NCI-H82 treated with DMSO at 0.1 percent for 48 hours (cell line): ENCODE data around the gene RSRC1.

Experiments used
- DNase-seq: peaks from one replicate; lab custom pipeline; 2025; ENCODE audit not compliant: unreplicated experiment; lab: John Stamatoyannopoulos, UW

Gene RSRC1

DNA sequence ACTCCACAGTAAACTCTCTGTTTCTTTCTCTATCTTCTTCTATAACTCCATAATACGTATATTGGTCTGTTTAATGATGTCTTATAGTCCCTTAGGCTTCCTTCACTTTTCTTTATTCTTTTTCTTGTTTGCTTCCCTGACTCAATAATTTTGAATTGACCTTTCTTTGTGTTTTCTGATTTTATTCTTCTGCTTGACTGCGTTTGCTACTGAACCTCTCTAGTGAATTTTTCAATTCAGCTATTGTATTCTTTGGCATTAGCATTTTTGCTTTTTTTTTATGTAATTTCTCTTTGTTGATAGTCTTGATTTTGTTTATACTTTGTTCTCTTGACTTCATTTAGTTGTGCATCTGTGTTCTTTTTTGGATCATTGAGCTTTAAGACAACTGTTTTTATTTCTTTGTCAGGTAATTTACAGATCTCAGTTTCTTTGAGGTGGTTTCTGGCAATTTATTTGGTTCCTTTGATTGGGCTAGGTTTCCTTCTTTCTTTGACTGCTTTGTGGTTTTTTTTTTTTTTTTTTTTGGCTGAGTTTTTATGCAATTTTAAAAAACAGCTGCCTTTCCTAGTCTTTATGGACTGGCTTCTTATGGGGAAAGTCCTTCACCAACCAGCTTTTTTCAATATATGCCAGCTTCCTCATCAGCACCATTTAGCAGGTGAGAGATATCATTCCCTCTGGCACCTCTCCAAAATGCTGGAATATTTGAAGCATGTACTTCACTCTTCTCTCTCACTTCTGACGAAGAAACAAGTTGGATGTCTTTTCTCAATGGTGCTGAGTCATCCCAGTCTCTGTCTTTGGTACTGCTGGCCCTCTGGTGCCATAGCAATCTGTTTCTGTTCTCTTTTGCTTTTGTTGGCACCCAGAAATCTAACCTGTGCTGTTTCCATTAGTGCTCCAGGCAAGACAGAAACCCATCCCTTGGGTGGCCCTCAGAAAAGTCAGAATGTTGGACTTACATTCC, 17.6 kb downstream of the RSRC1 start:
- no peak for DNase-seq

DNA sequence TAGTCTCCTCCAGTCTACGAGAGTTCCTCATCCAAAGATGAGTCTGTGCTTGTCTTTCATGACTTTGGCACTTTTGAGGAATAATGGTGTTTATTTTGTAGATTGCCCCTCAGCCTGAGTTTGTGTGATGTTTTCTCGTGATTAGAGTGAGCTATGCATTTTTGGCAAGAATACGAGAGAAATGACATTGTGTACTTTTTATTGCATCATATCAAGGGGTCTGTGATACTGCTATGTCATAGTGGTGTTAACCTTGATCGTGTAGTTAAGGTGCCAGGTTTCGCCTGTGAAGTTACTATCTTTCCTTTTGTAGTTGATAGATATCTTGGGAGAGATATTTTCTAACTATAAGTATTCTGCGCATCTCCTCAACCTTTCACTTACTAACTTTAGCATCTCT, 18.9 kb downstream of the RSRC1 start:
- no peak for DNase-seq

DNA sequence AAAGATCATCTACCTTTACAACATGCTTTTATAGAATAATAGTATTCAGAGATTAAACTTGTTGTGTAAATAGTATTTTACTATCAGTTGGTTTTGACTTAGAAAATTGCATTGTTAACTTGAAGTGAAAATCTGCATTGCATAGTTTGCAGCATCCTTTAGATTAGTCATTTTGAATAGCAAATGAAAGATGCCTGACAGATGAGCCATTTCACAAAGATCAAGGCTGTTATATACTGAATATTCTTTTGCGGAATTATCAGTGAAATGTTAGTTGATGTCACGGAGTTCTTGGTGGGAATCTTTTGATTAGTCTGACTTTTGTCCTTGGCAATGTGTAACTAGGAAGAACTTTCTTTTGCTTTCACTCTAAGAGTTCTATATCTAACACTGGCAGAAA, 24.5 kb downstream of the RSRC1 start:
- DNase-seq = no peak

DNA sequence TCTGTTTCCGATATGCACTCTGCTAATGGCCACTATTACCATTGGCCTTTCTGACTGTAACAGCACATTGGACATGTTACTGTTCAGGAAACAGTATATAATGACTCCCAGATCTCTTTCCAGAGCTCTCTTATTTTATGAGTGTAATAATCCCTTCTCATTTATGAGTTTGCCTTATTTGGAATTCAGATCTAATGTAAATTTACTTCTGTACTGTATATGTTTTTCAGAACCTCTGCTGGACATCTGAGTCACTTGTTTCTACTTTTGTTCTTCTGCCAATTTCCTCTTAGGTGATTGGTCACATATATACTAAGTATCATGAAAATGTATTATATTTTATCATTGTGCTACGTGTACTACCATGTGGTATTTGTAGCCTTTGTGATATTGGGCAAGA, 30.5 kb downstream of the RSRC1 start:
- no peak for DNase-seq

DNA sequence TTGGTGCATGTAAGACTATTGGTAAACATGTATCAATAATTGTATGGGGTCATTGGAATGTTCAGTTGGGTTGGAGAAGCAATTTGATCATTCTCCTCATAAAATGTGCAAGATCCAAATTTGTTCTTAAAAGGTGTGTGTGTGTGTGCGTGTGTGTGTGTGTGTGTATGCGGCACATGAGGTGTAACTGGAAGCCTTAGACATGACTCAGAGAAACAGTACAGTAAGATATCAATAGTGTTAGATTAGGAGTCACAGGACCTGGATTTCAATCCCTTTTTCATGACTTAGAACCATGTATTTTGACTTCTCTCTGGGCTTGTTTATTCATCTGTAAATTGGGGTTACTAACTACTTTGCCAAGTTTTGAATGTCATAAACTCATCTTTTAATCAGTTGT, 38.3 kb downstream of the RSRC1 start:
- DNase-seq = no peak

DNA sequence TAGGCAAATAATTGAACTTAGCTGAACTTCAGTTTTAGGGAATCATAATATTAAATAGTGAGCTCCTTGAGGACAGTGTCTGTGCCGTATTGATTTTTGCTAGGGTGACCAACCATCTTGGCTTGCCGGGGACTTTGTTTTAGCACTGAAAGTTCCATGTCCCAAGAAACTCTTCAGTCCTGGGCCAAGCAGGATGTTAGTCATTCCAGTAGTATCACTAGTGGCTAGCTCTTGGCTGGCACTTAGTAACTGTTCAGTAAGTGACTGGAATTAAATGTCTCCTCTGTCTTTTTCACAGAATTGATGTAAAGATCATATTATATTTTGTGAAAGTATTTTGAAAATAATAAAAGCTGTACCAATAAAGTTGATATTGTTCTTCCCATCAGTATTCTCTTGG, 42.3 kb downstream of the RSRC1 start:
- DNase-seq = no peak

DNA sequence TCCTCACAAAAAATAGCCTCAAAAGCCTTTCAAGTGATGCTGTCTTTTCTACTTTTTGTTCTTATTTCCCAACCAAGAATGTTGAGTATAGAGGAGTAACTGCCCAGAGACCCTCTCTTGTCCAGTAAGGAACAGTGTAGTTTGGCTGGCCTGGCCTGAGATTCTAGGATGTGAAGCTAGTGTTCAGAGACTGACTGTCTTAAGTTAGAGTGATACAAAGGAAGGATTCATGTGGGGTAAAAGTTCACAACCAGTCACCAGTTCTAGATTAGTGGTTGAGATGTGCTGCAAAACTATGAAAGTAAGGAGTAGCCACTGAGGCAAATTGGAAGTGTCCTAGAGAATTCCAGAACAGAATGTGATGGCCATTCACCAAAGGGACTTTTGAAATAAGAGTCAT, 49.1 kb downstream of the RSRC1 start:
- DNase-seq = no peak

DNA sequence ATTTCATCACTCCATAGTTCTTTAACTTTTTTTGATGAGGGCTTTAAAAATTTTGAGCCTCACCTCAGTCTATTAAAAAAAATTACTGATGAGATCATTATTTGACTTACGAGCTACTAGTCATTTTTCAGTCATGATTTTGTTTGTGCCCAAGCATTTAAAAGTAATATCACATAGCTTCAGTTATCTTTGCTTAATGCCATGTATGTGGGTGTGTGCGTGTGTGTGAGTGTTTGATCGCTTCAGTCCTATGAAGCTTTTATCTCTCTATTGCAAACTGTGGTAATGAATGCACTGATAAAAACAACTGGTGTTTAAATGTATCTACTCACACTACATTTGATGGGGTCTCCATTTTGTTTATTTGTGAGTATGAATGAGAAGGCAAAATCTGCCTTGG, 49.8 kb downstream of the RSRC1 start:
- no peak for DNase-seq

DNA sequence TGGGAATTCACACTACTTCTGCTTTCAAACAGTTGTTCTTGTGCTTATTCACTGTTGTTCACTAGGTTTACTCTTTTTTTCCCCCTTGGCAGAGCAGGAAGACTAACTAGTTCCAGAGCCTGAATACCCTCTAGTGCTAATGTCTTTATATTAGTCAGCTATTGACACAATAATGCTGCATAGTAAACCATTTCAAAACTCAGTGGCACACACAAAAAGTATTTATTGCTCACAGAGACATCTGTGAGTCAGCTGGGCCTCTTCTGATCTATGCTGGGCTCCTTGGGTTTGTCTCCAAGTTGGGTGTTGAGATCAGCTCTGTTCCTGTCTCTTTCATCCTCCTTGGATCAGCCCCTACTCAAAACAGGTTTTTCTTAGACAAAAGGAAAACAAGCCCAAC, 51.1 kb downstream of the RSRC1 start:
- DNase-seq = no peak

DNA sequence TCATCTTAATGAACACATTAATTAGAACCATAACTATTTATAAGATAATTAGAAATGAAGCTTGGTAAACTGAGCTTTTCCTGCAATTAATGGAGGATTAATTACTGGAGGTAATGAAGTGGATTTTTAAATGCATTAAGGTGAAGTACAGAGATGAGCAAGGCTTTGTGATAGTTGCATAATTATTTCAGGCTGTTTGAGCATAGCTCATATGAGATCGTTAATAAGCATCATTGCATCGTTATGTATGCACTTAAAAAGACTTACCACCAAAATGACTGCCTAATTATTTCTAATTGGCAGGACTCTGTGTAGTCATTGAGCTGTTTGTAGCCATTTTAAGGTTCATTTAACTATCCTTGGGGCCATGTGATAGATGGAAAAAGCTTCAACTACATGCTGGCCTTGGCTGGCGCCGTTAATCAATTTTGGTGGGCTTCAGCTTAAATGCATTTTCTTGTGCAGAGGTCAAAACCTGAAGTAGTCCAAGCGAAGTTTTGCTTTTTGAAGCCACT, 55.3 kb downstream of the RSRC1 start:
- DNase-seq = no peak

DNA sequence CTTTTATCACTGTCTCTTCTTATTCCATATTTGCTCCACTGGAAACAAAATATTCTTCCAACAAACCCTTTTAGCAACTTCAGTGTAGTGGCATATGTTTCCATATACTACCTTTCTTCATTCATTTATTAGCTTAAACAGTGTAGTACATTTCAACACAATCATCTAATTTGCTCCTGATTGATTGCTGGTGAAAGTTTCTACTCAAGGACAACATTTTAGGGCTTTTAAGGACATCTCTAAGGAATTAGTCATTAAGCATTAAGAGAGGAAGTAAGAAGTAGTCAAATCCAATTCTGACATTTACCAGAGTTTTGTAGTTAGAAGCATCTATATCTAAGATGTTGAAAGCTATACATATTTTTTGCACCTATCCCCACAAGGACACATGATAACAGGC, 55.8 kb downstream of the RSRC1 start:
- no peak for DNase-seq

DNA sequence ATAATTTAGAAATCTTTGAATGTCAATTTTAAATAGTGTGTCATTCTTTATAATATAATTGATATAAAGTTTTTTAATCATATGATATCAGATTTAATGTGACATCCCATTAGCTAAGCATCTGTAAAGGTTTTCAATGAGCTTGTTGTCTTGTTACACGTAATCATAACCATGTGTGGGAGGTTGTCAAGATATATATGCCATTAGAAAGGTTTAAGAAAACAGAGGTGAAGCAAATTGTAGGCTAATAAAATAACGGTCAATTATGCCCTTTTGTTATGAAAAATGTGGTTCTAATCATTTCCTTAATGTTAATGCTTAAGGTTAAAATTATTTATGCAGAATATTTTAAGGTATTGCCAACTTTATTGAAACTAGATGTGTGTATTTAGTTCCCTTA, 56.3 kb downstream of the RSRC1 start:
- no peak for DNase-seq

DNA sequence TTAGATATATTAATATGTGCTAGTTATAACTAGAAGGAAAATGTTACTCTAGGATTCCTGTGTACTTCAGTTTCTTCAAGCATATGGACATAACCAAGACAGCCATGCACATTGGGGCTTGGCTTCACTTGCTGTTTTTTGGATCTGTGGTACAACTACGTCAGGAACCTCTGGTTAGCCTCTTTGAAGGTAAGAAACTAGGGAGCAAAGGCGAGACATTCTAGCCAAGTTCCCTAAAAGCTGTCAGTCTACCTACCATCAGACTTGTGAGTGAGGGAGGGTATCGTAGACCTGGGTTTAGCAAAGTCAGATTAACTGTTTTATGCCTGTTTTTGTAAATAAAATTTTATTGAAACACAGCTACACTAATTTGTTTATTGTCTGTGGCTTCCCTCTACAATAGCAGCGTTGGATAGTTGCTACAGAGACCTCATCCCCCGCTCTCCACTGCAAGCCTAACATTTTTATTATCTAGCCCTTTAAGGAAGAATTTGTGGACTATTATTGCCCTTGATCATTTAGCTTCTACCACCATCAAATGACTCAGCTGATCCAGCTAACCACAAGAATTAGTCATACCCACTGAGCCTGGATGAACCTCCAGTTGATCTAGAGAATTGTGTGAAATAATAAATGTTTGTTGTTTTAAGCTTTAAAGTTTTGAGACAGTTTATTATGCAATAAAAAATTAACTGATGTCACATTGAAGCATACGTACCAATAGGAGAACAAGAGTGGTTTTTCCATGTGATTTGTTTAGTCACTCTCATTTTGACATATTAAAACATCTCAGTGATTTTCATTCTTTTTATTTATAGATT, 58.1 kb downstream of the RSRC1 start:
- DNase-seq = no peak

DNA sequence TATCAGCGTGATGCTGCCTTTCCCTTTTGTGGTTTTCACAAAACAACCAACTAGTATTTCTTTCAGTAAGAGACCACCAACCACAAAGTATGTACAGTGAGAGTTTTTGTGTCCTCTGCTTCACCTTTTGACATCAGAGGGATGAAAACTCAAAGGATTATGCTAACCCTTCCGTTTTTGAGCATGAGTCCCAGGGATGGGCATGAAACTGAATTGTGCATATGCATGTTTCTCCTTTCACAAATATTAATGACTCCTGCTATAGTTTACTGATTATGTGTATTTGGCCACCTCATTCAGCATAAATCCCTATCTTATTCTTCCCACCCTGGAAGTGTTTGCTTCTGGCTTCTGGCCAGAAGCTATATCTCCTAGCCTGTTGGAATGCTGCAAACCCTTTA, 59.2 kb downstream of the RSRC1 start:
- DNase-seq = no peak

DNA sequence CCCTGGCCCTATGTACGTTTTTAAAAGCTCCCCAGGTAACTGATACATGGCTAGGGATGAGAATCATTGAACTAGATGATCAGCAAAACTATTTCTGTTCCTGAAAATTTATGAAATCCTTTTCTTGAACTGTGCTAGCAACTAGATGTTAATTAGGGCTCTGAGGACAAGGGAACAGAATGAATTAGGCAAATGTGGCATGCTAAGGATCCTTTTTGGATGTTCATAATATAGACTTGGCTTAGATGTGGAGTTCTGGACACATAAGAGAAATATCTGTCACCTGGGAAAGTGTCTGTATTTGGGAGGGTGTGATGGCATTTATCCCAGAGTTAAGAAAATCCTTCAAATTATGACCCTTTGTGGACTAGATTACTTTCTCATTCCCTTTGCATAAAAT, 71.2 kb downstream of the RSRC1 start:
- no peak for DNase-seq

DNA sequence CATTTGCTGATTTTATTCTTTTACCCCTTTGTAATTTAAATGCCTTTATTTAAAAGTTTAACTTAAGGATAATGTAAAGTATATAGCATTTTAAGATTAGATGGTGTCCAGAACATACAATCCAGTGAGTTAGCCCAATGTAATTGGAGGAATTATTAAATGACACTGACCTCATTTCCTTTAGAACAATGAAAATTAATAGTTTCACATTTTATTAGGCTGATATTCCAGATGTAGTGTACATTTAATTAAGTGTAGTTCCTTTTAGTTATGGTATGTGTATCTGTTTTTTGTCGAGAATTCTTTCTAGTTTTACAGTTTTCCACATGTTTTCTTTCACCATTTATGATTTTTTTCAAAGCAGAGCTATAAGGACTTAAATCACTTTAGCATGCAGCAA, 75.8 kb downstream of the RSRC1 start:
- DNase-seq = no peak

DNA sequence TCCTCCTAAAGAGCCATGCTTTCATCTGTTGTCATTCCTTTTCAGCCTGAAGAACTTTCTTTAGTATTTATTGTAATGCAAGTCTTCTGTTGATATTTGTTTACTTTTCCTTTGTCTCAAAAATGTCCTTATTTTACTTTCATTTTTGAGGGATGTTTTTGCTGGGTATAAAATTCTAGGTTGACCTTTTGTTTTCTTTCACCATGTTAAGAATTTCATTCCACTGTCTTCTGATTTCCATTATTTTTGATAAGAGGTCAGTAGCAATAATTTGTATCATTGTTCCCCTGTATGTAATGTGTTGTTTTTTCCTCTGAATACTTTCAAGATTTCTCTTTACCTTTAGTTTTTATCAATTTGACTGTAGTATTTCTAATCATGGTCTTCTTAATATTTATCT, 91.1 kb downstream of the RSRC1 start:
- no peak for DNase-seq

DNA sequence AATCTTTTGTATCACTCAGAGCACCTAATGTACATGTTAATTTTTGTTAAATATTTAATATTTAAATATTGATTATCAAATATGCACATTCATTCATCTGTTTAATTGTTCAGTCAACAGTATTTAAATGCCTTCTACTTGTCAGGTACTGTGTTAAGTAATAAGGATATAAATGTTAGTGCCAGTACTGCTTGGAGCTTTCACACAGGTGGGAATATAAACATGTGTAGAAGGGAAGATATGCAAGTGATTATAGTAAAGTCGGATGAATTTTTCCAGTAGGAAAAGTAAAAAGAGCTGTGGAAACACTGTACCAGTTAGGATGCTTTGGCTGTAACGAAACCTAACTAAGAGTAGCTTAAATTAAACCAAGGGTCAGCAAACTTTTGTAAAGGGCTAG, 95.4 kb downstream of the RSRC1 start:
- no peak for DNase-seq

DNA sequence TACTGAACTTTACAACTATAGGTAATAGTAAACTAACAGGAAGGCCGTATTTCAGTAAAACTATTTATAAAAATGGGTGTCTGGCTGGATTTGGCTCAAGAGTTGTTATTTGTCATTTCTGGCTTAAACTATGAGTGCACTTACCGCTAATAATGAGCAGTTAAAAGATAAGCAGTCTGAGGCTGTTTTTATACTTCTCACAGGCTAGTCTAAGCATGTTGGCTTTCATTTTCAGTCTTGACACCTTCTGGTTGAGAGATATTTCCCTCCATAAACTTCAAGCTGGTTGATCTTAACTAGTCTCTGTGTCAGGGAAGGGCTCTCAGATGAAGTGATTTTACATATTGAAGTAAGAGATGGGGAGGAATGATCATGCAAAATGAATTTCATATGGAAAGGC, 96.1 kb downstream of the RSRC1 start:
- no peak for DNase-seq

DNA sequence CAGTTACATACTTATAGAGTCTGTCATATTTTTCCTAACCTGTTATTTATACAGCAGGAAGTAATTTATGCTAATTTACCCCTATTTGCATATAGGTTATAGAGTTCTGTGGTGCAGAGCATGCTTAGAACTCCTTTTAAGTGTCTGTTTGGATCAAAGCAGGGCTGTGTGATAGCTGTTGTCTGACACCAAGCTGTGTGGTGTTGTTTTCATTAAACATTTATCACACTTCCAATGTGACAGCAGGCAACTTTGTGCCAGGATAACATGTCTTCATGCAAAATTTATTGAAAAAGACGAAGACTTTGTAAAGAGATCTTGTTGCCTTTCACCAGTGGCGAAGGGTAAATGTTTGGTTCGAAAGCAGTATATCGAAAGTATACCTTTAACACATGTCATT, 100.2 kb downstream of the RSRC1 start:
- no peak for DNase-seq

DNA sequence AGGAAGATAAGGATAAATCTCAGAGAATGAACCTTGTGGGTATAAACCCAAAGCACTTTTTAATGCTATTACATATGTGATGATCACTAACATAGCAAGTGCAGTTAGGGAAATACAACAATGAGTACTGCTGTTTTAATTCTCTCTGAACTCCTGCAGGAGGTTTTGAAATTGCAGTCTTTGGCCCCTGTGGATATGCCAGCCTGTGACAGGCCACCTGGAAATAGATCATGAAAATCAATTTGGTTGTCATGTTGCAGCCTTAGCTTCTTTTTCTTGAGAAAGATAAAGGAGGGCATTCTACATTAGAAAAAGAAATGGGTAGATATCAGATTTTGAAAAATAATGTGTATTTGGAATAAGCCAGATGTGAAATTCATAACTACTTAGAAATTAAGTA, 103.6 kb downstream of the RSRC1 start:
- no peak for DNase-seq

DNA sequence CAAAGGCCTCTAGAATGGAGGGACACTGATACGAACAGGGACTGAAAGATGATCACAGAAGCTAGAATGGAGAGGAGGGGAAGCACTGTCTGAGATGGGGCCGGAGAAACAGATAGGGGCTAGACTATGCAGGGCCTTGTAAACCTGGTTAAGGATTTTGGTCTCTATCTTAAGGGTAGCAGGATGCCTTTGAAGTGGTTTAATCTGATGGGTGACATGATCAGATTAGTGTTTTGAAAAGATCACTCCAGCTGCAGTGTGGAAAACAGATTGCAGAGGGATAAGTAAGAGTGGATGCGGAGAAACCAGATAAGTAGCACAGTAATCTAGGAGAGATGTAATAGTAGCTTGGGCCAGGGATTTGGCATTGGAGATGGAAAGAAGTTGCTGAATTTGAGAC, 108.1 kb downstream of the RSRC1 start:
- DNase-seq = peak; percentile 98
